ACC112 (cell line): ENCODE data around the gene CACNA1S.

ENCODE experiments used
- H2AFZ ChIP-seq: fragments of 200-600 bp; sonication (generic); one replicate; pipeline ENCODE4 v1.6.0; 2017; ENCODE audit warnings: antibody characterized with exemption, low read length; ENCODE audit not compliant: unreplicated experiment
- H3K27ac ChIP-seq: fragments of 200-600 bp; sonication (generic); 2 replicates; pipeline ENCODE4 v1.5.1; 2014; ENCODE audit warnings: low read depth, mild to moderate bottlenecking, antibody characterized with exemption, low read length, moderate library complexity
- H3K27me3 ChIP-seq: fragments of 200-600 bp; sonication (generic); 2 replicates; pipeline ENCODE4 v1.6.1; 2014; ENCODE audit warnings: mild to moderate bottlenecking, antibody characterized with exemption, low read length, moderate library complexity, mixed read lengths; ENCODE audit not compliant: insufficient read depth
- H3K36me3 ChIP-seq: fragments of 200-600 bp; sonication (generic); 2 replicates; pipeline ENCODE4 v1.6.1; 2016; ENCODE audit warnings: mild to moderate bottlenecking, antibody characterized with exemption, low read length, moderate library complexity, mixed read lengths; ENCODE audit not compliant: insufficient read depth
- H3K4me1 ChIP-seq: fragments of 200-600 bp; sonication (generic); one replicate; pipeline ENCODE4 v1.6.1; 2016; ENCODE audit warnings: low read length, mixed read lengths; ENCODE audit not compliant: insufficient read depth, unreplicated experiment, control insufficient read depth
- H3K4me3 ChIP-seq: fragments of 200-600 bp; sonication (generic); 2 replicates; pipeline ENCODE4 v1.5.1; 2014; ENCODE audit warnings: mild to moderate bottlenecking, low read depth, low read length
- H3K79me2 ChIP-seq: fragments of 200-600 bp; sonication (generic); one replicate; pipeline ENCODE4 v1.6.0; 2016; ENCODE audit warnings: low read length; ENCODE audit not compliant: control insufficient read depth, unreplicated experiment, insufficient read depth

Gene CACNA1S

DNA sequence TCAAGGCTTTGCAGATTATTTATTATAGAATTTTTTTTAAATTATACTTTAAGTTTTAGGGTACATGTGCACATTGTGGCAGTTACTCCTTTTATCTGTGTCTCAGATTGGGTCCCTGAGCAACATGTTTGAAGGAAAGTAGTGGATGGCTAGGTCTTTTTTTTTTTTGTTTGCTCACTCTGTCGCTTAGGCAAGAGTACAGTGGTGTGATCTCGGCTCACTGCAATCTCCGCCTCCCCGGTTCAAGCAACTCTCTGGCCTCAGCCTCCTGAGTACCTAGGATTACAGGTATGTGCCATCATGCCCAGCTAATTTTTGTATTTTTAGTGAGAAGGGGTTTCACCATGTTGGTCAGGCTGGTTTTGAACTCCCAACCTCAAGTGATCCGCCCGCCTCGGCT, 49.1 kb downstream of the CACNA1S start:
- Histone ChIP-seq H3K4me3 (no peak overlapping the region), H3K4me1 (no peaks in the 10 kb centered on the region), H2AFZ (no peak overlapping the region), H3K79me2 (no peaks in the 10 kb centered on the region), H3K36me3 (no peaks in the 10 kb centered on the region), H3K27me3 (peaks cover 51% of the 10 kb centered on the region), H3K27ac (no peak overlapping the region)

GRCh38 chr1:201062511-201063091, 49.6 kb downstream of the CACNA1S start:
- no peak overlapping the region for H2AFZ ChIP-seq
- no peak overlapping the region for H3K27ac ChIP-seq
- no peaks in the 10 kb centered on the region for H3K36me3 ChIP-seq
- no peaks in the 10 kb centered on the region for H3K4me1 ChIP-seq
- H3K79me2 ChIP-seq, result no peaks in the 10 kb centered on the region
- H3K27me3 ChIP-seq, result peaks cover 52% of the 10 kb centered on the region
- no peak overlapping the region for H3K4me3 ChIP-seq

GRCh38 chr1:201061886-201062285, 50.3 kb downstream of the CACNA1S start:
- Histone ChIP-seq H3K4me1 (no peaks in the 10 kb centered on the region), H3K4me3 (no peak overlapping the region), H2AFZ (no peak overlapping the region)

GRCh38 chr1:201061049-201061448, 51.2 kb downstream of the CACNA1S start:
- Histone ChIP-seq H3K4me1 (no peaks in the 10 kb centered on the region), H3K79me2 (no peaks in the 10 kb centered on the region), H3K27me3 (peaks cover 47% of the 10 kb centered on the region)

More at GRCh38 chr1:201061886-201062285, 50.3 kb downstream of the CACNA1S start:
- H3K27ac ChIP-seq, result no peak overlapping the region
- no peaks in the 10 kb centered on the region for H3K79me2 ChIP-seq
- no peaks in the 10 kb centered on the region for H3K36me3 ChIP-seq
- H3K27me3 ChIP-seq, result peaks cover 48% of the 10 kb centered on the region

GRCh38 chr1:201060586-201060985, 51.6 kb downstream of the CACNA1S start:
- Histone ChIP-seq H3K4me1 (no peaks in the 10 kb centered on the region), H3K36me3 (no peaks in the 10 kb centered on the region), H3K4me3 (no peak overlapping the region), H3K27me3 (peaks cover 45% of the 10 kb centered on the region), H2AFZ (no peak overlapping the region), H3K79me2 (no peaks in the 10 kb centered on the region), H3K27ac (no peak overlapping the region)

More at GRCh38 chr1:201061049-201061448, 51.2 kb downstream of the CACNA1S start:
- no peak overlapping the region for H3K27ac ChIP-seq
- H3K36me3 ChIP-seq, result no peaks in the 10 kb centered on the region
- no peak overlapping the region for H3K4me3 ChIP-seq
- no peak overlapping the region for H2AFZ ChIP-seq

DNA sequence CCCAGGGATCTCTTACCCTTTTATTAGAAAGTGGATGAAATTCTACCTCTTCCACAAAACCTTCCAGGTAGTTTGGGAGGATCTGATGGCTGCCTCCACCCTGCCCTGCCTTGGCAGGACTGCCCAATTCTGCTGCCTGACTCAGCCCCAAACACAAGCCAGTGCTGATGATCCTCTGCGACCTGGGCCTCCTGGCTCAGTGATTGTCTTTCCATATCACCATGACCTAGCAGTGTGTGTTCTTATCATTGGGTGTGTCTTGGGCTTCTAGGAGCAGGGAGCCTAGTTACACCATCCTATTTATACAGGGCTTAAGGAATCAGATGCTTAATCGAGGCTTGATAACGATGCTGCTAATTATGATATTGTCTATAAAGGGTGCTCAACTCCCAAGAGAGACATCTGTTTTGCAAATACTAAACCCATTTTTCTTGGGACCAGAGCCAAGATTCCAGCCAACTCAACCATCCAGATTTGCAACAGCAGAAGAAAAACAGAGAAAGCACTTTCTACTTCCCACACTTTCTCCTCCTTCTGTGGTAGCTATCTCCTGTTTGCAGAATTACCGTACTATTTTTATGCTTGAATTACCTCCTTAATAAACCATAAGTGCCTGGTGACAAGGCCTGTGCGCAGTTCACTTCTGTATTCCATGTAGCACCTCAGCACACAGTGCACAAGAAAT, 52.2 kb downstream of the CACNA1S start:
- H3K36me3 ChIP-seq, result no peaks in the 10 kb centered on the region
- peaks cover 48% of the 10 kb centered on the region for H3K27me3 ChIP-seq
- no peaks in the 10 kb centered on the region for H3K79me2 ChIP-seq
- no peak overlapping the region for H3K4me3 ChIP-seq
- no peak overlapping the region for H3K27ac ChIP-seq
- H3K4me1 ChIP-seq, result no peaks in the 10 kb centered on the region
- no peak overlapping the region for H2AFZ ChIP-seq

- Histone ChIP-seq H3K36me3 (no peaks in the 10 kb centered on the region), H3K4me1 (no peaks in the 10 kb centered on the region), H3K4me3 (no peak overlapping the region), H2AFZ (no peak overlapping the region), H3K27me3 (peaks cover 46% of the 10 kb centered on the region), H3K79me2 (no peaks in the 10 kb centered on the region), H3K27ac (no peak overlapping the region)
These were observed 52.8 kb downstream of the CACNA1S start for GRCh38 chr1:201059401-201059800.

GRCh38 chr1:201054091-201054543, 58.1 kb downstream of the CACNA1S start:
- H3K27me3 ChIP-seq, result peaks cover 48% of the 10 kb centered on the region
- no peaks in the 10 kb centered on the region for H3K79me2 ChIP-seq
- no peak overlapping the region for H3K27ac ChIP-seq
- H2AFZ ChIP-seq, result no peak overlapping the region
- H3K36me3 ChIP-seq, result no peaks in the 10 kb centered on the region
- no peaks in the 10 kb centered on the region for H3K4me1 ChIP-seq
- no peak overlapping the region for H3K4me3 ChIP-seq

- peaks cover 49% of the 10 kb centered on the region for H3K27me3 ChIP-seq
- no peak overlapping the region for H3K4me3 ChIP-seq
- no peak overlapping the region for H3K27ac ChIP-seq
- H3K4me1 ChIP-seq, result no peaks in the 10 kb centered on the region
- no peak overlapping the region for H2AFZ ChIP-seq
- H3K79me2 ChIP-seq, result no peaks in the 10 kb centered on the region
- H3K36me3 ChIP-seq, result no peaks in the 10 kb centered on the region
These were observed 58.9 kb downstream of the CACNA1S start for GRCh38 chr1:201053155-201053860.

DNA sequence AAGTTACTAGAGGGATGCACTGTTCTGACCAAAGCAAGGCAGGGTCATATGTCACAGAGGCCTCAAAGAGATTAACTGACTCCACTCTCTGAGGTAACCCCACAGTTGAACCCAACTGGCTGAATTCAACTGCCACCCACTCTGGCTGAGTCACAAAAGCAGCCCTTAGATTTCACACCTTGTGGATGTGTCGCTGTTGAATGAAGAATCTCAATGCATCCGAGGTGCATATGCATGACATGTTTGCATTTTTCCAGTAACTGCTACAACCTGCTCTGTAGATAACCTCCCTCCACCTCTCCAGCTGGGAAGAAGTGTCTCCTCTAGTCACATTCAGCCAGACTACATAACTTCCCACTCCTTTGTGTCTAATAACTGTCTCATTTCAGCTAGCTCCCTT, 60.8 kb downstream of the CACNA1S start:
- Histone ChIP-seq H3K79me2 (no peaks in the 10 kb centered on the region), H3K27me3 (peaks cover 52% of the 10 kb centered on the region), H3K27ac (no peak overlapping the region)

More for the DNA sequence above, 60.8 kb downstream of the CACNA1S start:
- Histone ChIP-seq H3K36me3 (no peaks in the 10 kb centered on the region), H3K4me3 (no peak overlapping the region), H2AFZ (no peak overlapping the region), H3K4me1 (no peaks in the 10 kb centered on the region)
